Adipose tissue (tissue), 3 donors: Measurements from ENCODE around the gene KIF16B. TPM values are rescaled to one million over a fixed set of nuclear protein-coding genes. Genes with fewer than 3 reads are reported as not detected.

ENCODE experiments used
- H3K27ac ChIP-seq: one replicate; pipeline ENCODE4 v1.5.1; 2013; ENCODE audit warnings: low read depth, low read length
- WGBS, 3 donors: extraction: QIAGEN DNeasy Blood & Tissue Kit; methylation state at CpG; one replicate each; pipeline ENCODE4 v1.1.7; 2013; 5-methylcytosine and 5-hydroxymethylcytosine counted together
- polyA plus RNA-seq, 3 donors: library from polyadenylated mRNA; stranded (reverse); fragments of 200-250 nt; gene quantifications; one replicate each; pipeline ENCODE4 v1.2.3, GENCODE V29; 2013
- donor health status: healthy with polysubstance abuse.
- donor health status: Bipolar disorder and iron deficiency.
- donor health status: healthy.

KIF16B gene
- polyA plus RNA-seq, 3 donors, result 6.1 to 9.4 (median 8.7) TPM

- no peak overlapping the region for H3K27ac ChIP-seq
- whole genome bisulfite sequencing, 3 donors, result 58 to 68% (median 61%) methylated on average over 5 of the region's 5 CpGs
Measured at GRCh38 chr20:16563066-16563806, 10.0 kb downstream of the KIF16B start.

GRCh38 chr20:16562259-16562658, 11.0 kb downstream of the KIF16B start:
- no peak overlapping the region for H3K27ac ChIP-seq
- 86 to 90% (median 87%) methylated on average over 10 of the region's 10 CpGs for WGBS, 3 donors

- no peak overlapping the region for H3K27ac ChIP-seq
- WGBS, 3 donors, result 79 to 91% (median 88%) methylated on average over 9 of the region's 9 CpGs
Measured at GRCh38 chr20:16560661-16561060, 12.6 kb downstream of the KIF16B start.

GRCh38 chr20:16560216-16560615, 13.0 kb downstream of the KIF16B start:
- WGBS, 3 donors, result 91 to 94% (median 93%) methylated on average over 2 of the region's 2 CpGs
- no peak overlapping the region for H3K27ac ChIP-seq

GRCh38 chr20:16556301-16556700, 16.9 kb downstream of the KIF16B start:
- WGBS, 3 donors, result 91 to 96% (median 94%) methylated on average over 5 of the region's 5 CpGs

GRCh38 chr20:16555754-16556153, 17.5 kb downstream of the KIF16B start:
- no peak overlapping the region for H3K27ac ChIP-seq

More at GRCh38 chr20:16556301-16556700, 16.9 kb downstream of the KIF16B start:
- H3K27ac ChIP-seq, result no peak overlapping the region

GRCh38 chr20:16554766-16555543, 18.3 kb downstream of the KIF16B start:
- H3K27ac ChIP-seq, result no peak overlapping the region
- 81 to 89% (median 88%) methylated on average over 9 of the region's 9 CpGs for WGBS, 3 donors

- no peak overlapping the region for H3K27ac ChIP-seq
- 73 to 96% (median 85%) methylated on average over 7 of the region's 7 CpGs for WGBS, 3 donors
Measured at GRCh38 chr20:16553684-16554083, 19.6 kb downstream of the KIF16B start.

GRCh38 chr20:16553101-16553500, 20.1 kb downstream of the KIF16B start:
- 91 to 98% (median 96%) methylated on average over 5 of the region's 5 CpGs for WGBS, 3 donors
- H3K27ac ChIP-seq, result no peak overlapping the region

- no peak overlapping the region for H3K27ac ChIP-seq
- 72 to 80% (median 78%) methylated on average over 5 of the region's 5 CpGs for WGBS, 3 donors
Measured at GRCh38 chr20:16552015-16552414, 21.2 kb downstream of the KIF16B start.

- 82 to 98% (median 90%) methylated on average over 5 of the region's 5 CpGs for WGBS, 3 donors
- H3K27ac ChIP-seq, result no peak overlapping the region
Measured at GRCh38 chr20:16551607-16552006, 21.6 kb downstream of the KIF16B start.

GRCh38 chr20:16548068-16548672, 25.1 kb downstream of the KIF16B start:
- H3K27ac ChIP-seq, result no peak overlapping the region
- 88 to 93% (median 90%) methylated on average over 12 of the region's 12 CpGs for WGBS, 3 donors

- WGBS, 3 donors, result 83 to 93% (median 87%) methylated on average over 4 of the region's 4 CpGs
Measured at GRCh38 chr20:16544949-16545348, 28.3 kb downstream of the KIF16B start.

GRCh38 chr20:16542477-16542876, 30.8 kb downstream of the KIF16B start:
- 82 to 86% (median 83%) methylated on average over 4 of the region's 4 CpGs for WGBS, 3 donors
- H3K27ac ChIP-seq, result no peak overlapping the region

More at GRCh38 chr20:16544949-16545348, 28.3 kb downstream of the KIF16B start:
- no peak overlapping the region for H3K27ac ChIP-seq

GRCh38 chr20:16541878-16542277, 31.4 kb downstream of the KIF16B start:
- WGBS, 3 donors, result 88 to 92% (median 90%) methylated on average over 3 of the region's 3 CpGs

GRCh38 chr20:16541226-16541625, 32.0 kb downstream of the KIF16B start:
- 70 to 81% (median 72%) methylated on average over 6 of the region's 6 CpGs for WGBS, 3 donors
- H3K27ac ChIP-seq, result no peak overlapping the region

More at GRCh38 chr20:16541878-16542277, 31.4 kb downstream of the KIF16B start:
- H3K27ac ChIP-seq, result no peak overlapping the region

GRCh38 chr20:16539280-16540021, 33.8 kb downstream of the KIF16B start:
- 73 to 84% (median 76%) methylated on average over 5 of the region's 5 CpGs for WGBS, 3 donors
- H3K27ac ChIP-seq, result no peak overlapping the region

GRCh38 chr20:16538779-16539178, 34.5 kb downstream of the KIF16B start:
- 66 to 98% (median 93%) methylated on average over 4 of the region's 4 CpGs for WGBS, 3 donors
- no peak overlapping the region for H3K27ac ChIP-seq
